Measurements from ENCODE around the gene DND1.
"Not testable (repeated sequence)": the region's sequence is repeated elsewhere in the genome, so short reads cannot be mapped to it uniquely, and the experiment has no call there.

Gene DND1

DNA sequence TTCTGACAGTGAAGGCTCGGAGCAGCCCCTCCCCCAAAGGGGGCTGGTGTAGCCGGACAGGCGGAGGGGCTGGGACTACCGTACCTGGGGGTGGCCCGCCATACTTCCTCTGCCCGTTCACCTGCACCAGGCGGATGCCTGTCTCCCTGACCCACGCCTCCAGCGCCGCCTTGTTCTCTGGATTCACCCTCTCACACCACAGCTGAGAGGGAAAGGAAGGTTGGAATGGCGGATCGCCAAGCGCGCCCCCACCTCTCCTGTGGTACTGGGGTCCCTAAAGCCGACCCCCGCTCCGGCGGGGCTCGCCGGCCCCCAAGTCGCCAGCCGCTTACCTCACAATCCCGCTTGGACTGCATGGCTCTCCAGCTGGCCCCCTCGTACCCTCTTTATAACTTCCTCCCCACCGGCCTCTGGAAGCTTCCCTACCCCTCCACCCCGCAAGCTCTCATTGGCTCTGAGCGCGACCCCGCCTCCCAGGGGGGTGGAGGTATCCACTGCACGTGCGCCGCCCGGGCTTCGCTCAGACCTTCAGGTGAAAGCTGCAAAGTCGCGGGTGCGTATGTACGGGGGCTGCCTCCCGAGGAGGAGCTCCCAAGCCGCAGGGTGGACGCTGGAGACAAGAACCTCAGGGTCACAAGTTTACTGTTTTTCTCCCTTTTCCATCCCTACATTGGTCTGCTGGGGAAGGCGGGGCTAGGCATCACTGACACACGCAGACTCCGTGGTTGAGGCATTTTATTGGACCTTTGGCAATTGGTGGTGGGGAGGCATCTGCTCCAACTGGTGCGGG, at the start of gene DND1:
DND1 (minus strand) TSS at position 390 of the 790 bp plus-strand sequence; CDS start at position 356, 34 bp downstream.
- Histone ChIP-seq H3K4me2 (ENCODE audit: low read length) (no peak within 1 kb of the TSS), H3K4me1 (ENCODE audit: low read length) (no peaks in the 10 kb centered on the region), H2AFZ (ENCODE audit: low read depth, low read length) (no peak within 1 kb of the TSS), H3K4me3 (ENCODE audit: low read length) (no peak within 1 kb of the TSS), H3K36me3 (replicated peaks; ENCODE audit: low read depth, low read length) (peaks cover 8% of the 10 kb centered on the region), H3K9ac (ENCODE audit: low read length) (no peak within 1 kb of the TSS), H3K27me3 (ENCODE audit: low read depth, low read length) (no peaks in the 10 kb centered on the region), H4K20me1 (ENCODE audit: insufficient read depth, low read length) (no peaks in the 10 kb centered on the region), H3K9me3 (ENCODE audit: insufficient read depth, low read length) (no peaks in the 10 kb centered on the region), H3K79me2 (ENCODE audit: low read length) (no peaks in the 10 kb centered on the region), H3K27ac (ENCODE audit: low read length) (no peak within 1 kb of the TSS)
- TF ChIP-seq, protein P1, sequence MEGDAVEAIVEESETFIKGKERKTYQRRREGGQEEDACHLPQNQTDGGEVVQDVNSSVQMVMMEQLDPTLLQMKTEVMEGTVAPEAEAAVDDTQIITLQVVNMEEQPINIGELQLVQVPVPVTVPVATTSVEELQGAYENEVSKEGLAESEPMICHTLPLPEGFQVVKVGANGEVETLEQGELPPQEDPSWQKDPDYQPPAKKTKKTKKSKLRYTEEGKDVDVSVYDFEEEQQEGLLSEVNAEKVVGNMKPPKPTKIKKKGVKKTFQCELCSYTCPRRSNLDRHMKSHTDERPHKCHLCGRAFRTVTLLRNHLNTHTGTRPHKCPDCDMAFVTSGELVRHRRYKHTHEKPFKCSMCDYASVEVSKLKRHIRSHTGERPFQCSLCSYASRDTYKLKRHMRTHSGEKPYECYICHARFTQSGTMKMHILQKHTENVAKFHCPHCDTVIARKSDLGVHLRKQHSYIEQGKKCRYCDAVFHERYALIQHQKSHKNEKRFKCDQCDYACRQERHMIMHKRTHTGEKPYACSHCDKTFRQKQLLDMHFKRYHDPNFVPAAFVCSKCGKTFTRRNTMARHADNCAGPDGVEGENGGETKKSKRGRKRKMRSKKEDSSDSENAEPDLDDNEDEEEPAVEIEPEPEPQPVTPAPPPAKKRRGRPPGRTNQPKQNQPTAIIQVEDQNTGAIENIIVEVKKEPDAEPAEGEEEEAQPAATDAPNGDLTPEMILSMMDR (IDR thresholded peaks at IDR 0.05; ENCODE audit: low read depth, low read length): no peak
- TF ChIP-seq EZH2phosphoT487 (IDR thresholded peaks at IDR 0.05; ENCODE audit: low read depth): no peak

GRCh38 chr5:140721395-140721794, 48.0 kb upstream of the DND1 start:
- H3K9me3 ChIP-seq (ENCODE audit: insufficient read depth, low read length); H3K4me1 ChIP-seq (ENCODE audit: low read length); H2AFZ ChIP-seq (ENCODE audit: low read depth, low read length); H3K27ac ChIP-seq (ENCODE audit: low read length); H4K20me1 ChIP-seq (ENCODE audit: insufficient read depth, low read length); H3K4me2 ChIP-seq (ENCODE audit: low read length); H3K79me2 ChIP-seq (ENCODE audit: low read length); H3K27me3 ChIP-seq (ENCODE audit: low read depth, low read length); H3K9ac ChIP-seq (ENCODE audit: low read length); H3K36me3 ChIP-seq (replicated peaks; ENCODE audit: low read depth, low read length); H3K4me3 ChIP-seq (ENCODE audit: low read length): not testable (repeated sequence)

DNA sequence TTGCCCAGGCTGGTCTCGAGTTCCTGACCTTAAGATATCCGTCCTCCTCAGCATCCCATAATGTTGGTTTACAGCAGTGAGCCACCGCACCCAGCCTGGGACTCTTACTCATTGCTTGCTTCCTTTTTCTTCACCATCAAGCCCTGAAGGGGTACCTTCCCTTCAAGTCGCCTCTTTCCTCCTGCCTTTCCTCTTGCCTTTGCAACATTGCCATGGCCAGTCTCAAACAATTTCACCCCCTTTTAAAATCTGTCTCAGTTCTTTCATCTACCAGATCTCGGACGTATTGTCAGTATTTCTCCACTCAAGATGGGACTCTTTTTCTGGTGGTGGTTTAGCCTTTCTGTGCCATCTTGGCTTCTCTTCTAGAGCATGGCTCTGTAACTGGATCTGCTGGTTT, 47.4 kb upstream of the DND1 start:
- H3K79me2 ChIP-seq (ENCODE audit: low read length); H3K9ac ChIP-seq (ENCODE audit: low read length); H3K27ac ChIP-seq (ENCODE audit: low read length); H3K36me3 ChIP-seq (replicated peaks; ENCODE audit: low read depth, low read length); H4K20me1 ChIP-seq (ENCODE audit: insufficient read depth, low read length); H3K4me2 ChIP-seq (ENCODE audit: low read length); H3K27me3 ChIP-seq (ENCODE audit: low read depth, low read length); H3K4me1 ChIP-seq (ENCODE audit: low read length); H3K9me3 ChIP-seq (ENCODE audit: insufficient read depth, low read length); H2AFZ ChIP-seq (ENCODE audit: low read depth, low read length); H3K4me3 ChIP-seq (ENCODE audit: low read length): not testable (repeated sequence)

GRCh38 chr5:140718266-140718592, 44.9 kb upstream of the DND1 start:
- Histone ChIP-seq H3K36me3 (replicated peaks; ENCODE audit: low read depth, low read length) (no peaks in the 10 kb centered on the region), H3K9ac (ENCODE audit: low read length) (no peak overlapping the region), H3K9me3 (ENCODE audit: insufficient read depth, low read length) (no peaks in the 10 kb centered on the region), H3K27me3 (ENCODE audit: low read depth, low read length) (no peaks in the 10 kb centered on the region), H3K4me1 (ENCODE audit: low read length) (no peaks in the 10 kb centered on the region), H4K20me1 (ENCODE audit: insufficient read depth, low read length) (no peaks in the 10 kb centered on the region), H3K79me2 (ENCODE audit: low read length) (no peaks in the 10 kb centered on the region), H3K4me2 (ENCODE audit: low read length) (no peak overlapping the region), H2AFZ (ENCODE audit: low read depth, low read length) (no peak overlapping the region), H3K27ac (ENCODE audit: low read length) (no peak overlapping the region), H3K4me3 (ENCODE audit: low read length) (no peak overlapping the region)
- no peak for TF ChIP-seq EZH2phosphoT487 (IDR thresholded peaks at IDR 0.05; ENCODE audit: low read depth)
- TF ChIP-seq, protein P1 (IDR thresholded peaks at IDR 0.05; ENCODE audit: low read depth, low read length): no peak

- H3K27me3 ChIP-seq (ENCODE audit: low read depth, low read length); H3K9me3 ChIP-seq (ENCODE audit: insufficient read depth, low read length); H4K20me1 ChIP-seq (ENCODE audit: insufficient read depth, low read length); H3K9ac ChIP-seq (ENCODE audit: low read length); H3K79me2 ChIP-seq (ENCODE audit: low read length); H3K4me3 ChIP-seq (ENCODE audit: low read length); H2AFZ ChIP-seq (ENCODE audit: low read depth, low read length); H3K36me3 ChIP-seq (replicated peaks; ENCODE audit: low read depth, low read length); H3K4me2 ChIP-seq (ENCODE audit: low read length); H3K4me1 ChIP-seq (ENCODE audit: low read length); H3K27ac ChIP-seq (ENCODE audit: low read length): not testable (repeated sequence)
These were observed 42.9 kb upstream of the DND1 start for GRCh38 chr5:140716238-140716637.
